8988T (cell line): Measurements from ENCODE around the gene PLS3.
"Not testable (repeated sequence)": the region's sequence is repeated elsewhere in the genome, so short reads cannot be mapped to it uniquely, and the experiment has no call there.

ENCODE experiments used
- DNase-seq: peaks from one replicate; pipeline ENCODE4 v3.0.0; 2011

Gene PLS3

GRCh38 chrX:115616943-115617563, 56.1 kb downstream of the PLS3 start:
- DNase-seq: no peak

DNA sequence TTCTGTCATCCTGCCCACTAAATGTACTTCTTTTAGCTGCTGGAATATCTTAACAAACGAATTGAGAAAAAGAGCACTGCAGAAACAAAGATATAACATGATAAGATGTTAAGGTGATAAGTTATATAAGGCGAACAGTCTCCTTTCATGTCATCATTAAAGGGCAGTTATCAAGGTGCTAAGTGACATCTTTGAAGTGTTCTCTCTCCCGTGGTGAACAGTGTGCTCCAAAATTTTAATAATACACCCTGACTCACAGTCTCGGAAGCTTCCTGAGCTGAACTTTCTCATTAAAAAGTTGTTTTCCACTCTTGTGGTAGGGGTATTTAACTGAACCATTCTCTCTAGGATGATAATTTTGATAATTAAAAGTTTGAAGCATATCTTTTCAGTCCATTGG, 61.6 kb downstream of the PLS3 start:
- no peak for DNase-seq

DNA sequence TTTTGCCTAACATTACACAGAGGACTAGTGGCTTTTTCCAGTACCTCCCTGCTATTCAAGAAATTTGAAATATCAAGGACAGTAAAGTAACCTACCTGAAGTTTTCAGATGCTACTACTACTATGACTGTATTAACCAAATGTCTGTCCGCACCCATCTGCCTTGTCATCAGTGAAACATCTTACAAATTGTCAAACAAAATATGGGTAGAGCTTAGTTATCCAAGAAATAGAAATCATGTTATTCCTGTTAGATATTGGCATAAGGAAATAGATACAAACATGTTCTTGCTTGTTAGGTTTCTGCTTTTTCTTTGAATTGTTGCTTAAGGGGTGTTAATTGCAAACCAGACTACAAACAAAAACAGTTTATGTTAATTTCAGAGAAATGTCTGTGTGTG, 63.9 kb downstream of the PLS3 start:
- DNase-seq: no peak

DNA sequence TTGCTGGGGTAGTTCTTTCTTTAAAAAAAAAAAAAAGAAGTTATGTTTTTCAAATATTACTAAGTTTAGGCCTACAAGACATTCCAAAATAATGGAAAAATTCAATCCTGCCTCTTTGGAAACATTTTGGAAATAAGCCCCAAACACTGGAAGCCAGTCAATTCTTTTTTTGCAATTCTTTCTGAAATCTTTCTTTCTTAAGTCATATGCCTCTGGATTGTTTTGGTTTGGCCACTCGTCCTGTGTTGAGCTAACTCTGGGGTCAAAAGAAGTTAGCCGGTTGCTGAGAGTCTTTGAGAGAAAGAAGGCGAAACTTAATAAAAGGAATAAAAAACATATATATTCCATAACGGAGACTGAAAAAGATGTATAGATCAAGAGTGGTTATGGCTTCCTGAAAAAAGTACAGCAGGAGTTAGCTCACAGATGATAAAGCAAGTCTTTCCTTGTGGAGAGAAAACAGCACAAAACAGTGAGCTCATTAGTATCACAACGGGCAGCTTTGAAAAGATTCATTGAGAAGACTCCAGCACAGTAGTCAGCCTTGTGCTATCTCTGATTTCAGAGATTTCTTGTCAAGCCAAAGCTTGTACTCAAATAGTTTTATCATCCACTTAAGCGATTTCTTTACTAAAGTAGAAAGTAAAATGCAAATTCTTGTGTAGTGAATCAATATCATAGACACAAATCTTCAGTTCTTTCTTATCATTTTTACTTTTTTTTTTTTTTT, 64.8 kb downstream of the PLS3 start:
- DNase-seq: no peak

- no peak for DNase-seq
Observed at GRCh38 chrX:115630204-115630603, 69.2 kb downstream of the PLS3 start.

DNA sequence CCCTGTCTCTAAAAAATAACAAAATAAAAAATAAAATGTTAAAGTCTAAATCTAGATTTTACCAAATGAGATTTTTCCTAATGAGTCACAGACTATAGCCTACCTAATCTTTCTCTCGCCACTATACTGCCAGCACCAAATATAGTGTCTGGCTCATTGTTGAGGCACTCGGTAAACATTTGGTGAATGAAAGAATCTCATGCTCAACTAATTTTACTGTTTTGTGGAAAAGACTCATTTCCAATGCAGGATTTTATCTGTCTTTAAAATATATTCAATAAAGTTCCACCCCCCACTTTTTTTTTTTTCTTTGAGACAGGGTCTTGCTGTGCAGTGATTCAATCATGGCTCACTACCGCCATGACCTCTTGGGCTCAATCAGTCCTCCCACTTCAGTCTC, 71.5 kb downstream of the PLS3 start:
- DNase-seq: no peak

DNA sequence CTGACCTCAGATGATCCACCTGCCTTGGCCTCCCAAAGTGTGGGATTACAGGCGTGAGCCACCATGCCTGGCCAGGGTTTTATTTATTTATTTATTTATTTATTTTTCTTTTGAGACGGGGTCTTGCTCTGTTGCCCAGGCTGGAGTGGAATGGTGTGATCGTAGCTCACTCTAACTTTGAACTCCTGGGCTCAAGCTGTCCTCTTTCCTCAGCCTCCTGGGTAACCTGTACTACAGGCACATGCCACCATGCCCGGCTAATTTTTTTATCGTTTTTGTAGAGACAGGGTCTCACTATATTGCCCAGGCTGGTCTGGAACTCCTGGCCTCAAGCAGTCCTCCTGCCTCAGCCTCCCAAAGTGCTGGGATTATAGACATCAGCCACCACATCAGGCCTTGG, 72.4 kb downstream of the PLS3 start:
- DNase-seq: not testable (repeated sequence)

DNA sequence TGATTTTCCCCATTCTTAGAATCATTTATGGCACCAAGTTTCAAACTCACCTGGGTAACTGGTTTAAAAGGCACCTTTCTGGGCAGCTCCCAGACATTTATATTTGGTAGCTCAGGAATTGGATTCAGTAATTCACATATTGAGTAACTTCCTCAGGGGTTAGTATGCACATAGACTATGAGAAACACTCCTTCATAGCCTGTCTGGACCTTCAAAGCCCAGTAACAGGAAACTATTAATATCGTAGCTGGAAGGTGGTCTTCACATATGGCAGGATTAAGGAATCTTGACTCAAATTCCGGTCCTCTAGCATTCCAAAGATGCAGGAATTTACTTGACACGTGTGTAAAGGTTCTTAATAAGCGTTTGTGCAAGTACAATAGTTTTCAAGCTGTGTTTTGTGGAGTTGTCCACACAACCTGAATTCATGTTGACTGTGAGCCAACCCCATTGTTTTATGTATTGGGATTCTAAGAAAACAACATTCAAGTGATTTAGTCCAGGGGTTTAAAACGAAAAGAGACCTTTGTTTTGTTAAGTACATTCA, 78.4 kb downstream of the PLS3 start:
- DNase-seq: no peak

GRCh38 chrX:115642311-115642710, 81.3 kb downstream of the PLS3 start:
- DNase-seq: no peak

- DNase-seq: no peak
Observed at GRCh38 chrX:115642895-115643530, 82.0 kb downstream of the PLS3 start.

DNA sequence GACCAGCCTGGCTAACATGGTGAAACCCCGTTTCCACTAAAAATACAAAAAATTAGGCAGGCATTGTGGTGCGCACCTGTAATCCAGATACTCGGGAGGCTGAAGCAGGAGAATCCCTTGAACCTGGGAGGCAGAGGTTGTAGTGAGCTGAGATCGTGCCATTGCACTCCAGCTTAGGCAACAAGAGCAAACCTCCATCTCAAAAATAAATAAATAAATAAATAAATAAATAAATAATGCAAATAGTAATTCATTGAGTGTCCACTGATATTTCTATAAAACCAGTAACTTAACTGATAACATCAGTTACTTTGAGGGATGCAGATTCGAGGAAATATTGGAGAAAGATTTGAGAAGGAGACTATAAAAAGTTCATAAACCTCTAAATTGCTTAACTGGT, 83.4 kb downstream of the PLS3 start:
- DNase-seq: not testable (repeated sequence)

DNA sequence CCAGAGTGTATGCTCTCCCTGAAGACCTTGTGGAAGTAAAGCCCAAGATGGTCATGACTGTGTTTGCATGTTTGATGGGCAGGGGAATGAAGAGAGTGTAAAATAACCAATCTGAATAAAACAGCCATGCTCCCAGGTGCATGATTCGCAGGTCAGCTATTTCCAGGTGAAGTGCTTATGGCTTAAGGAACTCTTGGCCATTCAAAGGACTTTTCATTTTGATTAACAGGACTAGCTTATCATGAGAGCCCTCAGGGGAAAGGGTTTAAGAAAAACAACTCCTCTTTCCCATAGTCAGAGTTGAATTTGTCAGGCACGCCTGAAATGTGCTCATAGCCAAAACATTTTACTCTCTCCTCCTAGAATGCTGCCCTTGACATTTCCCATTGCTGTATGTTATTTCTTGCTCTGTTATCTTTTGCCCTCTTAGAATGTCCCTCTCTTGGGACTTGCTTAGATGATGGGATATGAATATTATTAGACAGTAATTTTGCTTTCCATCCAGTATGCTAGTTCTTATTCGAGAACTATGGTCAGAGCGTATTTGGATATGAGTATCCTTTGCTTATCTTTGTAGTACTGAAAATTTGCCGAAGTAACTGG, 88.6 kb downstream of the PLS3 start:
- no peak for DNase-seq

- DNase-seq: no peak
Observed at GRCh38 chrX:115650449-115650848, 89.5 kb downstream of the PLS3 start.

GRCh38 chrX:115650916-115651315, 89.9 kb downstream of the PLS3 start:
- DNase-seq: no peak

DNA sequence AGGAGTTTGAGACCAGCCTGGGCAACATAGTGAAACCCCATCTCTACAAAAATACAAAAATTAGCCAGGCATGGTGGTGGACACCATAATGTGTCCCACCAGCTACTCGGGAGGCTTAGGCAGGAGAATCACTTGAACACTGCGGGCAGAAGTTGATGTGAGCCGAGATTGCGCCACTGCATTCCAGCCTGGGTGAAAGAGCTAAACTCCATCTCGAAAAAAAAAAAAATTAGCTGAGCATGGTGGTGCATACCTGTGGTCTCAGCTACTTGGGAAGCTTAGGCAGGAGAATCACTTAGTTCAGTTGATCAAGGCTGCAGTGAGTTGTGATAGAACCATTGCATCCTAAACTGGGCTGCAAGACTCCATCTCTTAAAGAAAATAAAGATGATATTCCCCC, 91.2 kb downstream of the PLS3 start:
- DNase-seq: no peak

- no peak for DNase-seq
Observed at GRCh38 chrX:115665122-115665521, 104.1 kb downstream of the PLS3 start.

DNA sequence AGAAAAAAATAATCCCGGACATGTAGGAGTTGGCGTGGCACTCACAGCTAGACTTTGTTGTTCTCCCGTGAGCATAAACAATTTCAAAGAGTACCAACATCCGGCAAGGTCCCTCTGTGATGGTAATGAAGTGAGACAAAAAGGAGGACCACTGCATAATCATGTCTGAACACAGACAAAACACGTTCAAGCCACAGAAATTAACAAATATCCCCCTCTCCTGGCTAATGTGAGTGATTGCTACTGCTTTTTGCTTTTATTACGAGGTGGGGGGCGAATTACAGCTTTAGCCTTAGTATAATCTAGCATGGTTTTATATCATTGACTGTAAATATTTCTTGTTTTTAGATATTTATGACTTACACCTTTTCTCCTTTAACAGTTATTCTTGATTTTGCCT, 118.5 kb downstream of the PLS3 start:
- DNase-seq: no peak

- no peak for DNase-seq
Observed at GRCh38 chrX:115687595-115687994, 126.6 kb downstream of the PLS3 start.

DNA sequence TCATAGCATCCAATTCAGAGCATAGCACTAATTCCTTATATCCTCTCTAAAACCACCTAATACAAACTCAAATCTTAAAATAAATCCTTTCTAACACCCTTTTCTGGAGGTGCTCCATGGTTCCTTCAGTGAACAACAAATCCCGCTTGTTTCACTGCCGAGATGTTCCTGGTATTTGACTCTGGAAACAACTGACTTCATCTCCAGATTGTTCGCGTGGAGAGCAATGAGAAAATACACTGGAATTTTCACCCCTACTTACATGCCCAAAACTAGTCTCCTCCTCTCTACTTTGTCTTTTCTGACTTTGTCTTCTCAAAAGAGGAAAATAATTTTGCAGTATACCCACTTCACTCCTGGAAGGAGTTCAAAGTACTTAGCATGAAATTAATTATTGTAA, 129.0 kb downstream of the PLS3 start:
- DNase-seq: no peak

DNA sequence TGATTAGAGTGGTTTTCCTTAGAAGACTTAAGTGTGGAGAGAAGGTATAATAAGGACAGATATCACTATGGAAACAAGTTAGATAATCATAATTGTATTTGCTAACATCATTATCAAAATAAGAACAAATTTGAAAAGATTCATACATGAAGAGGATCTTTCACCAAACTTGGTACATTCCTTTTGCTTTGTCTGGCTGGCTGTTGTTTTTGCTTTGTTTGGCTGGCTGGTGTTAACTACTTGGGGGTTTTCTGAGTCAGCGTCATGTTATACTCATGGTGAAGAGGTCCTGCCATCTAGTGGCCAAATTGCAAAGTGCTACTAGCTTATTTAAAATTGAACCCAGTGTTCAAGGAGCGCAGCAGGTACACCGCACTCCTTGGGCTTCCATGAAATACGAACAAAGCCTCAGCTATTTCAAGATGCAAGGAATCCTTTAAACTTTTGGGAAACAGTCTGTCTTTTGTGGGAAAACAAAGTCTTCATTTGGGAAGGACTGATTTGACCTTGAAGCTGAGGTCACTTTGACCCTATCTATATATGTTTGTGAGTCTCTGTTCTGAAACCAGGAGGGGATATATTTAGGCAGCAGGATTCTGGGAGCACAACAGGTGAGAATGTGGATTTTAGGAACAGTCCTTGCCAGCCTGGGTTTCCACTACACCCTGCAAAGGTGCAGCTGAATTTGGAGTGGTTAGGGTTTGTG, 129.7 kb downstream of the PLS3 start:
- no peak for DNase-seq

GRCh38 chrX:115693476-115693875, 132.5 kb downstream of the PLS3 start:
- DNase-seq: no peak

DNA sequence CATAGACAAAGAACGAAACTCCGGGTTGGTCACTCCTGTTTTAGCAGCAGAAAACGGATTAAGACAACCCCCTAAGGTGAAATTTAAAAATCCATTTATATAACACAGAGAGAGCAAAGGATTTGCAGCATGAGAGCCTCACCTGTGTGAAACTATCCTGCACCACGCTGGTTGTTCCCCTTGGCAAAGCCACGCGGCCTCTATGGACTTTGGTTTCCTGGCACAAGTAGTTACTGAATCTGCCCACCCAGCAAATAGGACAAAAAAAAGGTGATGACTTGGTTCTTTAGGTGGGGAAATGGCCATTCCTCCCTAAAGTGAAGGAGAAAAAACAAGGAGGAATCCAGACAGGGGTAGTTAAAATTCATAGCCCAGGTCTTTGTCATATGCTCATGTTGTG, 133.1 kb downstream of the PLS3 start:
- no peak for DNase-seq

DNA sequence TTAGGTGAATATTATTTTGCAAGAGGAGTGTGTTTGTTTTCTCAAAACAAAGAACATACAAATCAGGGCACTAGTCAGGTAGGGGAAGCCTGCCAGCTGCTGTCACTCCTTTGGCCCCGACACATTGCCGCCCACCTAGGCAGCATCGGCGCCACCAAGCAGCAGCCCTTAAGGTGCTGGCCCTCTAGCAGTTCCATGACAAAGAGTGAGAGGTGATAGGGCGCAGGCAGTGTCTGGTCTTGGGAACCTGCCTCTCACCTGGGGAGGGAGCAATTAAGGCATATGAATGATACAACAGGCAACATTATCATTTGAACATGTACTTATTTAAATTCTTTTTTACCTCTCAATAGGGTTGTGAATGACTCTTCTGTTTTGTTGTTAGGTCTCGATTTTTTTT, 135.1 kb downstream of the PLS3 start:
- no peak for DNase-seq
